ENCODE data around the gene JMJD6. TPM values are rescaled to one million over a fixed set of nuclear protein-coding genes. Genes with fewer than 3 reads are reported as not detected.

JMJD6 gene
- total and polyA plus RNA-seq, 2 experiments from 2014 or later = 11.4 to 12.8 TPM

- Histone ChIP-seq H3K27me3 (ENCODE audit: insufficient read depth) (no peaks in the 10 kb centered on the region), H2AFZ (no peak overlapping the region), H3K36me3 (ENCODE audit: insufficient read depth) (peaks cover 37% of the 10 kb centered on the region), H3K4me1 (ENCODE audit: insufficient read depth) (peaks cover 12% of the 10 kb centered on the region; the same call in 1 of the 2 replicates), H3K79me2 (replicated peaks; ENCODE audit: insufficient read depth) (peaks cover 63% of the 10 kb centered on the region), H3F3A (replicated peaks; ENCODE audit: low read depth) (peaks cover 48% of the 10 kb centered on the region), H4K20me1 (replicated peaks; ENCODE audit: insufficient read depth) (peaks cover 38% of the 10 kb centered on the region), H3K27ac (ENCODE audit: low read depth) (peak overlapping the region; percentile 10; the same call in 1 of the 2 replicates), H3K4me2 (peak overlapping the region; percentile 99), H3K4me3 (peak overlapping the region; percentile 97), H3K9me2 (ENCODE audit: insufficient read depth) (no peaks in the 10 kb centered on the region)
- Mint-ChIP-seq H3K9me3 (peaks cover 9% of the 10 kb centered on the region; the same call in 2 of the 3 replicates), H3K4me1 (peaks cover 26% of the 10 kb centered on the region), H3K27me3 (ENCODE audit: insufficient read depth, low read depth, poor library complexity) (peaks cover 25% of the 10 kb centered on the region), H3K4me3 (peak overlapping the region; percentile 99), H3K36me3 (ENCODE audit: low read depth) (peaks cover 72% of the 10 kb centered on the region), H3K27ac (peak overlapping the region; percentile 83)
- DNase-seq (ENCODE audit: low spot score) (no peak), ATAC-seq (no peak)
- TF ChIP-seq REST (IDR thresholded peaks at IDR 0.05; ENCODE audit: unreplicated experiment) (no peak), CTCF (conservative IDR thresholded peaks at IDR 0.05; ENCODE audit: low read depth in 2 of 2) (no peak), JUNB (IDR thresholded peaks at IDR 0.05; ENCODE audit: unreplicated experiment) (no peak), NANOG (IDR thresholded peaks at IDR 0.05; ENCODE audit: borderline replicate concordance) (no peak), STAT1 (IDR thresholded peaks at IDR 0.05; ENCODE audit: unreplicated experiment) (no peak), ZNF114 (CRISPR knock-in tag; IDR thresholded peaks at IDR 0.05) (no peak), ZNF462 (CRISPR knock-in tag; IDR thresholded peaks at IDR 0.05) (no peak), ETS1 (IDR thresholded peaks at IDR 0.05) (no peak), CREB1 (CRISPR knock-in tag; IDR thresholded peaks at IDR 0.05; ENCODE audit: low read depth) (no peak), POLR2AphosphoS5 (IDR thresholded peaks at IDR 0.05; ENCODE audit: low read depth) (no peak), EZH2phosphoT487 (IDR thresholded peaks at IDR 0.05; ENCODE audit: unreplicated experiment) (no peak), ZNF331 (CRISPR knock-in tag; IDR thresholded peaks at IDR 0.05; ENCODE audit: low read depth) (no peak), EZH2 (IDR thresholded peaks at IDR 0.05; ENCODE audit: low read depth, unreplicated experiment) (no peak)
Observed at GRCh38 chr17:76734080-76734840, 7.9 kb upstream of the JMJD6 start.

All from GM23338 (cell line).